Measurements from ENCODE around the gene FAM89B.

DNA sequence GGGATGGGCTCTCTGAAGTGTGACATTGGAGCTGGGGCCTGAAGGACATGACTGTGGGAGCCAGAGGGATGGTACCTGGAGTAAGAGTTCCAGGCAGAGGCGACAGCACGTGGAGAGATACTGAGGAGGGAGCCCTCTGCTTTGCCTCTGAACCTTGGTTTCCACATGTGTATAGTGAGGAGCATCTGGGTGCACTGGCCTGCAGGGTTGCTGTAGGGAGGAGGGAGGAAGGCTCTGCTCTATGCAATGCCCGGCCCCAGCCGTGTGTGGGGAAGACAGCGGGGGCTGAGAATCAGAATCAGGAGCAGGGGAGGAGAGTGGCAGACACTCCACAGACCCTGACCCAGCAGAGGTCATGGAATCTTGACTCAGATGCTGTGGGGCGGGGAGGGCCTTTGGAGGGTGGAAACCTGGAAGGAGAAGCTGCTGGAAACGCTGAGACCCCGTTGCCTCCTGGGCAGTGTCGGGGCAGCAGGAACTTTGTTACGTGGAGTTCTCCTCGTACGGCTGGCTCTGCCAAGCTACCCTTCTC lies 43.5 kb upstream of the FAM89B start:
- TF ChIP-seq POLR2A (IDR thresholded peaks at IDR 0.05): no peak
- TF ChIP-seq, protein P1, sequence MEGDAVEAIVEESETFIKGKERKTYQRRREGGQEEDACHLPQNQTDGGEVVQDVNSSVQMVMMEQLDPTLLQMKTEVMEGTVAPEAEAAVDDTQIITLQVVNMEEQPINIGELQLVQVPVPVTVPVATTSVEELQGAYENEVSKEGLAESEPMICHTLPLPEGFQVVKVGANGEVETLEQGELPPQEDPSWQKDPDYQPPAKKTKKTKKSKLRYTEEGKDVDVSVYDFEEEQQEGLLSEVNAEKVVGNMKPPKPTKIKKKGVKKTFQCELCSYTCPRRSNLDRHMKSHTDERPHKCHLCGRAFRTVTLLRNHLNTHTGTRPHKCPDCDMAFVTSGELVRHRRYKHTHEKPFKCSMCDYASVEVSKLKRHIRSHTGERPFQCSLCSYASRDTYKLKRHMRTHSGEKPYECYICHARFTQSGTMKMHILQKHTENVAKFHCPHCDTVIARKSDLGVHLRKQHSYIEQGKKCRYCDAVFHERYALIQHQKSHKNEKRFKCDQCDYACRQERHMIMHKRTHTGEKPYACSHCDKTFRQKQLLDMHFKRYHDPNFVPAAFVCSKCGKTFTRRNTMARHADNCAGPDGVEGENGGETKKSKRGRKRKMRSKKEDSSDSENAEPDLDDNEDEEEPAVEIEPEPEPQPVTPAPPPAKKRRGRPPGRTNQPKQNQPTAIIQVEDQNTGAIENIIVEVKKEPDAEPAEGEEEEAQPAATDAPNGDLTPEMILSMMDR (IDR thresholded peaks at IDR 0.05): no peak
